ENCODE data around the gene AGBL5. TPM values are rescaled to one million over a fixed set of nuclear protein-coding genes. Genes with fewer than 3 reads are reported as not detected.
"Not testable (repeated sequence)": the region's sequence is repeated elsewhere in the genome, so short reads cannot be mapped to it uniquely, and the experiment has no call there.

Gene AGBL5
- total RNA-seq, 1 donor from 2014 or later, result 23.4 TPM

DNA sequence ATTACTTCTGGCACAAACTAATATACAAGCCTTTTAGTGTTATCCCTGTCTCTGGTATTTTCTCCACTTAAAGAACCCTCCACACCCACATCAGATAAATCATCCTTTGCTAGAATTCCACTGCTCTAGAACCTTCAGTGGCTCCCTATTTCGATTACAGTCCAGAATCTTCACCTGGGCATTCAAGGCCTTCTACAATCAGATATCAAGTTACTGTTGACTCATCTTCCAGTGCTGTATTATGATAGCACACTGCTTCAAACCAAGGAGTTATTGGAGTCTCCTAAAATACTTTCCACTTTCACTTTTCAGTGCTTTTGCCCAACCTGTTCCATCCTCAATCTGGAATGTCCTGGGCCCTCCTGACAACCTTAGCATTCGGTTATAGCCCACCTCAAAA lies 64.1 kb downstream of the AGBL5 start:
- H3K36me3 Mint-ChIP-seq (ENCODE audit: unreplicated experiment), result no peaks in the 10 kb centered on the region
- peaks cover 46% of the 10 kb centered on the region for H3K27me3 Mint-ChIP-seq (ENCODE audit: unreplicated experiment)
- no peak for DNase-seq (ENCODE audit: extremely low spot score, unreplicated experiment)
- H3K4me3 Mint-ChIP-seq (ENCODE audit: unreplicated experiment), result no peak overlapping the region
- TF ChIP-seq, protein P1, sequence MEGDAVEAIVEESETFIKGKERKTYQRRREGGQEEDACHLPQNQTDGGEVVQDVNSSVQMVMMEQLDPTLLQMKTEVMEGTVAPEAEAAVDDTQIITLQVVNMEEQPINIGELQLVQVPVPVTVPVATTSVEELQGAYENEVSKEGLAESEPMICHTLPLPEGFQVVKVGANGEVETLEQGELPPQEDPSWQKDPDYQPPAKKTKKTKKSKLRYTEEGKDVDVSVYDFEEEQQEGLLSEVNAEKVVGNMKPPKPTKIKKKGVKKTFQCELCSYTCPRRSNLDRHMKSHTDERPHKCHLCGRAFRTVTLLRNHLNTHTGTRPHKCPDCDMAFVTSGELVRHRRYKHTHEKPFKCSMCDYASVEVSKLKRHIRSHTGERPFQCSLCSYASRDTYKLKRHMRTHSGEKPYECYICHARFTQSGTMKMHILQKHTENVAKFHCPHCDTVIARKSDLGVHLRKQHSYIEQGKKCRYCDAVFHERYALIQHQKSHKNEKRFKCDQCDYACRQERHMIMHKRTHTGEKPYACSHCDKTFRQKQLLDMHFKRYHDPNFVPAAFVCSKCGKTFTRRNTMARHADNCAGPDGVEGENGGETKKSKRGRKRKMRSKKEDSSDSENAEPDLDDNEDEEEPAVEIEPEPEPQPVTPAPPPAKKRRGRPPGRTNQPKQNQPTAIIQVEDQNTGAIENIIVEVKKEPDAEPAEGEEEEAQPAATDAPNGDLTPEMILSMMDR (IDR thresholded peaks at IDR 0.05), result no peak
- H3K27ac Mint-ChIP-seq (ENCODE audit: unreplicated experiment), result no peak overlapping the region
- no peaks in the 10 kb centered on the region for H3K9me3 Mint-ChIP-seq (ENCODE audit: unreplicated experiment)
- H3K4me1 Mint-ChIP-seq (ENCODE audit: unreplicated experiment), result peaks cover 8% of the 10 kb centered on the region

DNA sequence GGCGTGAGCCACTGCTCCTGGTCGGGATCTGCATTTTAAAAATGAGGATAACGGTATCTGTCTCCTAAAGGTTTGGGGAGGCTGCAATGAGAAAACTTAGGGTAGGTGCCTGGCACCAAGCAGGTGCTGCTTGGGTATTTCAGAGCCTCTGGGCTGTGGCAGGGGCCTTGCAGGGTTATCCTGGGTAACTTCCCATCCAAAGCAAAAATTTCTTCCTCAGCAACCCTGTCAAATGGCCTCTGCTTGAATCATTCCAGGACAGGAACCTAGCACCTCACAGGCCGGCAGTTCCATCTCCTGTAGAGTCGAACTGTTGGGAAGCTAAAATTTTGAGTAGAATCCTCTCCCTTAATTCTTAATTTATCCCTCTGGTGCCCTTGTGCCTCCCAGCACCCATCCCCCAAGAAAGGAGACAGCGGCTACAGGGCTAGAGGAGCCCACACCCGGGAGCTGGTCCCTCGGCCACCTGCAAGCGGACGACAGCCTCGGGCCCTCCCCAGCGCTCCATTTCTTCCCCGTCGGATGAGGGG lies 66.6 kb downstream of the AGBL5 start:
- no peak overlapping the region for H3K27ac Mint-ChIP-seq (ENCODE audit: unreplicated experiment)
- H3K4me1 Mint-ChIP-seq (ENCODE audit: unreplicated experiment), result peaks cover 9% of the 10 kb centered on the region
- DNase-seq (ENCODE audit: extremely low spot score, unreplicated experiment), result no peak
- no peaks in the 10 kb centered on the region for H3K9me3 Mint-ChIP-seq (ENCODE audit: unreplicated experiment)
- H3K4me3 Mint-ChIP-seq (ENCODE audit: unreplicated experiment), result peak overlapping the region; percentile 26
- H3K36me3 Mint-ChIP-seq (ENCODE audit: unreplicated experiment), result no peaks in the 10 kb centered on the region
- TF ChIP-seq, protein P1 (IDR thresholded peaks at IDR 0.05), result no peak
- peaks cover 53% of the 10 kb centered on the region for H3K27me3 Mint-ChIP-seq (ENCODE audit: unreplicated experiment)

DNA sequence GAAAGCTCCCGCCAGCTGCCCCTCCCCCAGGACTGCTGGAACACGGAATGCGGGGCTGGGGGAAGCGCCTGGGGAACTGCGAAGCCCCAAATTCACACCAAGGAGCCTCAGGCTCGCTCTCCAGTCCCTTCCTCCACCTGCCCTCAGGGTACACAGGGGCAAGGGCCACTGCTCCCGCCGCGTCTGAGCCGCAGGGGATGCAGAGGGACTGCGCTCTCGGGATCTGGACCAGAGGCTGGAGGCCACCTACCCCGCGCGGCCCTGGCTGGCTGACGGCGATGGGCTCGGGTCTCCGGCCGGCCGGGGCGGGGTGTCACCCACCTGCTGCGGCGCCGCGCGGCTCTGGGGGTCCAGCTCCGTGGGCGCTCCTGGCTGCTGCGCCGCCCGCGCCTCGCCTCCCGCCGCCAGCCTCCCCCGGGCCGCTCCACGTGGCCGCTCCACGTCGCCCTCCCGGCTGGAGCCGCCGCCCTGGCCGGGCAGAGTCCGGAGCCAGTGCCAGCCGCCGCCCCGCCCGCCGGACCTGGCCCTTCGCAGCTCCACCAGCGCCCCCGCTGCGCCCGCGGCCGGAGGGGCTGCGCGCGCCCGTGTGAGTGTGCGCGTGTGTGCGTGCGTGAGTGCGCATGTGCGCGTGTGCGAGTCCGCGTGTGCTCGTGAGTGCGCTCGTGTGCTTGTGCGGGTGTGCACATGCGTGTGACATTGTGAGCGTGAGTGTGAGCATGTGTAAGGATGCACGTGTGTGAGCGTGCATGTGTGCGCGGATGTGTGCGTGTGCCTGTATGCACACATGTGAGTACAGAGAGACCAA lies 67.3 kb downstream of the AGBL5 start, which contains the start of gene CGREF1:
CGREF1 (minus strand) TSS at position 604 of the 805 bp plus-strand sequence. CDS start 14,762 bp downstream, outside the sequence.
- no peaks in the 10 kb centered on the region for H3K36me3 Mint-ChIP-seq (ENCODE audit: unreplicated experiment)
- H3K4me1 Mint-ChIP-seq (ENCODE audit: unreplicated experiment), result peaks cover 13% of the 10 kb centered on the region
- no peak within 1 kb of the TSS for H3K27ac Mint-ChIP-seq (ENCODE audit: unreplicated experiment)
- H3K9me3 Mint-ChIP-seq (ENCODE audit: unreplicated experiment), result no peaks in the 10 kb centered on the region
- DNase-seq (ENCODE audit: extremely low spot score, unreplicated experiment), result peak; percentile 84
- H3K27me3 Mint-ChIP-seq (ENCODE audit: unreplicated experiment), result peaks cover 57% of the 10 kb centered on the region
- TF ChIP-seq, protein P1 (IDR thresholded peaks at IDR 0.05), result no peak
- H3K4me3 Mint-ChIP-seq (ENCODE audit: unreplicated experiment), result peak within 1 kb of the TSS; percentile 52

DNA sequence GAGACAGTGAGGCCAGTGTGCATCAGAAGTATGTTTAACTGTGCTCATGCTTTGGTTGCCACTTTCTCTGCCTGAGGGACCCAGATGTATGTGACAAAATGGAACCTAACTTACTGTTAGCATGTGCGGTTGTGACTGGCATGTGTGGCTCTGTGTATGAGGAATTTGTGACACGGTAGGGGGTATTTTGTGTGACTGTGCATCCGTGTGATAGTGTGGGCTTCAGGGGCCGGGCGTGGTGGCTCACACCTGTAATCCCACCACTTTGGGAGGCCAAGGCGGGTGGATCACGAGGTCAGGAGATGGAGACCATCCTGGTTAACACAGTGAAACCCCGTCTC lies 67.8 kb downstream of the AGBL5 start:
- H3K27me3 Mint-ChIP-seq (ENCODE audit: unreplicated experiment), result peaks cover 57% of the 10 kb centered on the region
- H3K4me1 Mint-ChIP-seq (ENCODE audit: unreplicated experiment), result peaks cover 13% of the 10 kb centered on the region
- H3K4me3 Mint-ChIP-seq (ENCODE audit: unreplicated experiment), result peak overlapping the region; percentile 52
- not testable (repeated sequence) for H3K27ac Mint-ChIP-seq (ENCODE audit: unreplicated experiment); DNase-seq (ENCODE audit: extremely low spot score, unreplicated experiment); H3K36me3 Mint-ChIP-seq (ENCODE audit: unreplicated experiment); H3K9me3 Mint-ChIP-seq (ENCODE audit: unreplicated experiment)

Other genes starting within 250 kb of the AGBL5 start
- gene DPYSL5, start 203.5 kb upstream of the AGBL5 start, total RNA-seq, result 0.11 TPM in 1 of 2 replicates, not detected in the other
- 9.4 and 9.5 TPM in 2 replicates for gene MAPRE3, start 81.0 kb upstream of the AGBL5 start, total RNA-seq
- gene TMEM214, start 18.7 kb upstream of the AGBL5 start, total RNA-seq, result 116 and 118 TPM in 2 replicates
- 369 and 380 TPM in 2 replicates for gene OST4, start 20.0 kb downstream of the AGBL5 start, total RNA-seq
- gene EMILIN1, start 26.9 kb downstream of the AGBL5 start, total RNA-seq, result 206 and 212 TPM in 2 replicates
- gene KHK, start 35.1 kb downstream of the AGBL5 start, total RNA-seq, result 2.0 and 2.4 TPM in 2 replicates
- 1.2 and 1.9 TPM in 2 replicates for gene CGREF1, start 67.5 kb downstream of the AGBL5 start, total RNA-seq
- gene ABHD1, start 72.1 kb downstream of the AGBL5 start, total RNA-seq, result 0.48 TPM in 1 of 2 replicates, not detected in the other
- 42.7 and 46.3 TPM in 2 replicates for gene PREB, start 83.0 kb downstream of the AGBL5 start, total RNA-seq
- not detected in 2 replicates for gene PRR30, start 87.7 kb downstream of the AGBL5 start, total RNA-seq
- not detected in 2 replicates for gene TCF23, start 97.3 kb downstream of the AGBL5 start, total RNA-seq
- 117 and 125 TPM in 2 replicates for gene ATRAID, start 160.4 kb downstream of the AGBL5 start, total RNA-seq
- gene SLC5A6, start 160.6 kb downstream of the AGBL5 start, total RNA-seq, result 33.2 and 33.3 TPM in 2 replicates
- 72.6 and 76.9 TPM in 2 replicates for gene CAD, start 165.7 kb downstream of the AGBL5 start, total RNA-seq
- not detected in 2 replicates for gene SLC30A3, start 211.4 kb downstream of the AGBL5 start, total RNA-seq
- gene DNAJC5G, start 223.8 kb downstream of the AGBL5 start, total RNA-seq, result not detected in 2 replicates
- gene TRIM54, start 230.8 kb downstream of the AGBL5 start, total RNA-seq, result not detected in 2 replicates